Posterior cingulate gyrus (tissue), 11 donors: Measurements from ENCODE around the gene TCOF1.

Experiments used
- DNase-seq, 10 donors: peaks; one replicate each; pipeline versions ENCODE4 v3.0.0 to v3.0.0-alpha.2; 2020 to 2021; ENCODE audit warnings: mixed read lengths in 3 of 10
- intact Hi-C: fragments of 100-400 bp; cut with DNase I; formaldehyde crosslinking; loops from one replicate; pipeline ENCODE4 v1.15.1; 2023

Gene TCOF1

GRCh38 chr5:150357326-150358260, at the start of gene TCOF1:
Gene TCOF1, plus strand, starts transcription at chr5:150357697. Its CDS starts 50 bp downstream, at chr5:150357747.
- intact Hi-C loops = loop anchor here (5.0 kb wide), 1 partner anchor 80 kb away; no protein-coding TSS in a partner anchor
- peak; percentile 94 to 100 (median 98) for DNase-seq

GRCh38 chr5:150309101-150309885, 48.2 kb upstream of the TCOF1 start:
- DNase-seq = no peak
- intact Hi-C loops = no loop called here

GRCh38 chr5:150309886-150310239, 47.6 kb upstream of the TCOF1 start:
- intact Hi-C loops = no loop called here
- DNase-seq = no peak

- intact Hi-C loops = no loop called here
- no peak for DNase-seq
These were observed 47.3 kb upstream of the TCOF1 start for GRCh38 chr5:150310246-150310645.

- DNase-seq = no peak
- intact Hi-C loops = no loop called here
These were observed 46.3 kb upstream of the TCOF1 start for GRCh38 chr5:150311015-150311692.

- intact Hi-C loops = no loop called here
- DNase-seq = peak in 1 of 10 donors; percentile 12
These were observed 45.0 kb upstream of the TCOF1 start for GRCh38 chr5:150312518-150312917.

GRCh38 chr5:150313501-150313900, 44.0 kb upstream of the TCOF1 start:
- no peak for DNase-seq
- intact Hi-C loops = no loop called here

GRCh38 chr5:150313921-150314716, 43.4 kb upstream of the TCOF1 start:
- intact Hi-C loops = no loop called here

GRCh38 chr5:150315245-150315644, 42.3 kb upstream of the TCOF1 start:
- no peak for DNase-seq
- intact Hi-C loops = no loop called here

More at GRCh38 chr5:150313921-150314716, 43.4 kb upstream of the TCOF1 start:
- DNase-seq = no peak

- no peak for DNase-seq
- intact Hi-C loops = no loop called here
These were observed 41.2 kb upstream of the TCOF1 start for GRCh38 chr5:150316320-150316719.

GRCh38 chr5:150317048-150318003, 40.2 kb upstream of the TCOF1 start:
- no peak for DNase-seq
- intact Hi-C loops = no loop called here

GRCh38 chr5:150318613-150319483, 38.6 kb upstream of the TCOF1 start:
- DNase-seq = no peak
- intact Hi-C loops = no loop called here

GRCh38 chr5:150319484-150319790, 38.1 kb upstream of the TCOF1 start:
- intact Hi-C loops = no loop called here
- DNase-seq = no peak

- DNase-seq = peak in 8 of 10 donors; percentile 40 to 84 (median 51)
- intact Hi-C loops = no loop called here
These were observed 37.4 kb upstream of the TCOF1 start for GRCh38 chr5:150320044-150320613.

GRCh38 chr5:150321211-150321610, 36.3 kb upstream of the TCOF1 start:
- intact Hi-C loops = no loop called here
- no peak for DNase-seq

GRCh38 chr5:150321784-150322183, 35.7 kb upstream of the TCOF1 start:
- intact Hi-C loops = no loop called here
- DNase-seq = no peak

- intact Hi-C loops = no loop called here
- no peak for DNase-seq
These were observed 35.3 kb upstream of the TCOF1 start for GRCh38 chr5:150322202-150322601.

- intact Hi-C loops = no loop called here
- DNase-seq = no peak
These were observed 34.4 kb upstream of the TCOF1 start for GRCh38 chr5:150323092-150323491.
